ENCODE results near the gene EXOG.
"Not testable (repeated sequence)": the region's sequence is repeated elsewhere in the genome, so short reads cannot be mapped to it uniquely, and the experiment has no call there.

Gene EXOG

GRCh38 chr3:38563886-38564270, 67.7 kb downstream of the EXOG start:
- DNase-seq (ENCODE audit: low read depth in 2 of 2): no peak

GRCh38 chr3:38564631-38565338, 68.6 kb downstream of the EXOG start:
- DNase-seq (ENCODE audit: low read depth in 2 of 2): no peak

GRCh38 chr3:38565339-38566214, 69.4 kb downstream of the EXOG start:
- no peak for DNase-seq (ENCODE audit: low read depth in 2 of 2)

- DNase-seq (ENCODE audit: low read depth in 2 of 2): no peak
Observed at GRCh38 chr3:38566215-38566528, 70.0 kb downstream of the EXOG start.

GRCh38 chr3:38566794-38567193, 70.7 kb downstream of the EXOG start:
- DNase-seq (ENCODE audit: low read depth in 2 of 2): not testable (repeated sequence)

- DNase-seq (ENCODE audit: low read depth in 2 of 2): no peak
Observed at GRCh38 chr3:38567498-38567897, 71.4 kb downstream of the EXOG start.

GRCh38 chr3:38573111-38573510, 77.0 kb downstream of the EXOG start:
- DNase-seq (ENCODE audit: low read depth in 2 of 2): no peak

GRCh38 chr3:38573556-38573955, 77.4 kb downstream of the EXOG start:
- DNase-seq (ENCODE audit: low read depth in 2 of 2): no peak

GRCh38 chr3:38574411-38575278, 78.5 kb downstream of the EXOG start:
- no peak for DNase-seq (ENCODE audit: low read depth in 2 of 2)

- no peak for DNase-seq (ENCODE audit: low read depth in 2 of 2)
Observed at GRCh38 chr3:38575279-38575843, 79.2 kb downstream of the EXOG start.
